H1 (cell line): ENCODE measurements around the gene CCDC12. TPM values are rescaled to one million over a fixed set of nuclear protein-coding genes. Genes with fewer than 3 reads are reported as not detected.

Source experiments
- SIN3A ChIP-seq, 2 experiments: IDR thresholded peaks in 1 of 2; conservative IDR thresholded peaks in 1 of 2; 2 replicates each; pipeline ENCODE4 v1.6.1; 2011 to 2012; ENCODE audit warnings: low read length in 2 of 2, improper control_type of control experiment in 1 of 2, low read depth in 1 of 2, mild to moderate bottlenecking in 1 of 2
- polyA plus RNA-seq, 7 experiments: library from polyadenylated mRNA; depleted of rRNA in 3 of 7; stranded (reverse) in 5 of 7; unstranded in 2 of 7; fragments of >200 nt in 5 of 7; fragments of 200-250 nt in 2 of 7; gene quantifications; 1 replicate in 5 of 7; 2 replicates in 1 of 7; 4 replicates in 1 of 7; pipeline versions ENCODE4 v1.2.1 to v1.2.3, GENCODE V29; 2011 to 2013; ENCODE audit warnings: missing spikeins in 2 of 7, mixed read lengths in 2 of 7
- total RNA-seq: library from RNA; stranded (reverse); fragmentation: NEBNext Ultra II Directional; extraction: Animal tissue kit (Norgen Biotek cat#: 25700); gene quantifications from 2 replicates; pipeline ENCODE4 v1.2.1, GENCODE V29; 2021

The CCDC12 gene
- total and polyA plus RNA-seq, 2 of the 8 experiments (the other 6 are each of a cell fraction or from before 2014, with no cell fraction given) = 29.5 to 41.3 TPM

- TF ChIP-seq SIN3A (conservative IDR thresholded peaks at IDR 0.05 in 1 of 2, IDR thresholded peaks at IDR 0.05 in 1 of 2; ENCODE audit: low read depth in 1 of 2, low read length in 2 of 2) = no peak
Measured at GRCh38 chr3:47015151-47015550, 38.6 kb upstream of the CCDC12 start (continued).
